K562 (cell line): ENCODE data around the gene DYNLT4. TPM values are rescaled to one million over a fixed set of nuclear protein-coding genes. Genes with fewer than 3 reads are reported as not detected.
A peak's percentile ranks its signal among the peaks of the same experiment; 100 is the strongest.

Experiments used
- ARID3A ChIP-seq: IDR thresholded peaks from 2 replicates; pipeline ENCODE4 v1.6.1; 2012; ENCODE audit warnings: low read depth, low read length, improper control_type of control experiment, borderline replicate concordance
- E2F3 ChIP-seq: fragments of 250-450 bp; sonication (Bioruptor Pico); IDR thresholded peaks from 2 replicates; pipeline ENCODE4 v1.4.0; 2020; ENCODE audit warnings: mild to moderate bottlenecking
- EGR1 ChIP-seq: fragments of 450-650 bp; conservative IDR thresholded peaks from 2 replicates; pipeline ENCODE4 v1.6.1; 2017; ENCODE audit warnings: mild to moderate bottlenecking
- EP300 ChIP-seq: IDR thresholded peaks from 2 replicates; pipeline ENCODE4 v1.6.1; 2012; ENCODE audit warnings: low read length, improper control_type of control experiment
- ETV5 ChIP-seq: sonication (generic); formaldehyde crosslinking; IDR thresholded peaks from 2 replicates; pipeline ENCODE4 v1.4.0; 2020; ENCODE audit warnings: low read depth, mild to moderate bottlenecking, missing genetic modification reagents
- HCFC1 ChIP-seq: IDR thresholded peaks from 2 replicates; pipeline ENCODE4 v1.6.1; 2012; ENCODE audit warnings: low read depth, low read length, improper control_type of control experiment
- HOXB6 ChIP-seq: fragments of 250-450 bp; sonication (Bioruptor Pico); IDR thresholded peaks from 2 replicates; pipeline ENCODE4 v1.5.1; 2022; ENCODE audit warnings: mild to moderate bottlenecking, borderline replicate concordance
- MAZ ChIP-seq, 2 experiments: fragments of 450-650 bp in 1 of 2; sonication (generic) in 1 of 2; formaldehyde crosslinking; IDR thresholded peaks in 1 of 2; conservative IDR thresholded peaks in 1 of 2; 2 replicates each; pipeline versions ENCODE4 v1.4.0 to v1.5.0; 2020; ENCODE audit warnings: mild to moderate bottlenecking in 1 of 2, missing genetic modification reagents in 1 of 2
- MNT ChIP-seq, 2 experiments: fragments of 450-650 bp; conservative IDR thresholded peaks; 2 replicates each; pipeline ENCODE4 v1.6.1; 2017; ENCODE audit warnings: mild to moderate bottlenecking in 2 of 2, moderate library complexity in 2 of 2
- MXD1 ChIP-seq: fragments of 250-450 bp; sonication (Bioruptor Pico); IDR thresholded peaks from 2 replicates; pipeline ENCODE4 v1.8.0; 2021; ENCODE audit warnings: borderline replicate concordance, mild to moderate bottlenecking, moderate library complexity; ENCODE audit not compliant: poor library complexity, severe bottlenecking
- PKNOX1 ChIP-seq: fragments of 450-650 bp; IDR thresholded peaks from 2 replicates; pipeline ENCODE4 v1.6.1; 2016
- POLR2G ChIP-seq: fragments of 200-400 bp; formaldehyde crosslinking; IDR thresholded peaks from 2 replicates; pipeline ENCODE4 v1.6.1; 2017; ENCODE audit warnings: low read depth, mild to moderate bottlenecking, antibody characterized with exemption, low read length, moderate library complexity
- PRPF4 ChIP-seq: fragments of 200-400 bp; formaldehyde crosslinking; IDR thresholded peaks from one replicate; pipeline ENCODE4 v1.6.1; 2017; ENCODE audit warnings: low read length, low read depth, mild to moderate bottlenecking; ENCODE audit not compliant: insufficient read depth, poor library complexity, severe bottlenecking
- SIX5 ChIP-seq, 2 experiments: IDR thresholded peaks; 2 replicates each; pipeline ENCODE4 v1.6.1; 2011; ENCODE audit warnings: low read length in 2 of 2, borderline replicate concordance in 1 of 2, low read depth in 1 of 2, mild to moderate bottlenecking in 1 of 2, moderate library complexity in 1 of 2; ENCODE audit not compliant: insufficient read depth in 1 of 2
- SMAD2 ChIP-seq: fragments of 150-350 bp; IDR thresholded peaks from 2 replicates; pipeline ENCODE4 v1.6.1; 2014; ENCODE audit warnings: low read depth, mild to moderate bottlenecking, low read length
- TAF9B ChIP-seq: fragments of 450-650 bp; IDR thresholded peaks from 2 replicates; pipeline ENCODE4 v1.6.1; 2018; ENCODE audit warnings: mild to moderate bottlenecking; ENCODE audit not compliant: partially characterized antibody
- TEAD1 ChIP-seq, 2 experiments: fragments of 450-650 bp in 1 of 2; sonication (generic) in 1 of 2; formaldehyde crosslinking; IDR thresholded peaks; 2 replicates each; pipeline versions ENCODE4 v1.4.0 to v1.8.0; 2020 to 2022; ENCODE audit warnings: mild to moderate bottlenecking in 2 of 2, missing genetic modification reagents in 1 of 2
- ZFP36 ChIP-seq: fragments of 150-350 bp; IDR thresholded peaks from 2 replicates; pipeline ENCODE4 v1.6.1; 2018; ENCODE audit warnings: low read length, low read depth; ENCODE audit not compliant: partially characterized antibody
- ZNF3 ChIP-seq: fragments of 250-450 bp; sonication (Bioruptor Pico); IDR thresholded peaks from 2 replicates; pipeline ENCODE4 v1.5.0; 2021; ENCODE audit warnings: mild to moderate bottlenecking, moderate library complexity
- ZNF584 ChIP-seq: fragments of 200-800 bp; sonication (Bioruptor generic); IDR thresholded peaks from 2 replicates; pipeline ENCODE4 v1.6.1; 2016; ENCODE audit warnings: low read depth, mild to moderate bottlenecking, missing genetic modification characterization, missing compliant biosample characterization
- ZNF696 ChIP-seq: fragments of 250-450 bp; sonication (Bioruptor Pico); conservative IDR thresholded peaks from 2 replicates; pipeline ENCODE4 v1.4.0; 2020; ENCODE audit warnings: mild to moderate bottlenecking, moderate library complexity
- polyA plus RNA-seq, 8 experiments: library from polyadenylated mRNA; depleted of rRNA in 4 of 8; stranded (reverse) in 5 of 8; unstranded in 3 of 8; fragments of >200 nt; fragmentation: Nextera tagmentation in 2 of 8; fragmentation: Illumina TruSeq in 1 of 8; extraction: Ambion mirVana in 2 of 8; extraction: Trizol in 1 of 8; gene quantifications; 2 replicates each; pipeline versions ENCODE4 v1.2.1 to v1.2.3, GENCODE V29; 2011 to 2014; ENCODE audit warnings: inconsistent platforms in 1 of 8, missing spikeins in 1 of 8
- total RNA-seq, 7 experiments: library from RNA; depleted of rRNA in 6 of 7; stranded (reverse); fragments of >200 nt in 6 of 7; fragmentation: Illumina TruSeq in 2 of 7; extraction: Trizol in 2 of 7; gene quantifications; 2 replicates each; pipeline versions ENCODE4 v1.2.1 to v1.2.3, GENCODE V29; 2011 to 2021; ENCODE audit warnings: low replicate concordance in 1 of 7

DYNLT4 gene
- total and polyA plus RNA-seq, 9 of the 15 experiments (the other 6 are each of a cell fraction or from before 2014, with no cell fraction given): 0.29 to 0.73 TPM; not detected in 7

GRCh38 chr1:44807364-44808062 is 362 bp upstream of the DYNLT4 start (continued):
- TF ChIP-seq ZNF584 (CRISPR knock-in tag) (peak; percentile 95), HOXB6 (CRISPR knock-in tag) (no peak), PKNOX1 (peak; percentile 60; the same call in 1 of the 2 replicates), POLR2G (peak; percentile 68), ZFP36 (peak; percentile 34), EP300 (peak; percentile 71; the same call in 1 of the 2 replicates), MXD1 (CRISPR knock-in tag) (no peak), SIX5 (IDR thresholded peaks at IDR 0.05; ENCODE audit: borderline replicate concordance in 1 of 2, insufficient read depth in 1 of 2, low read depth in 1 of 2, low read length in 2 of 2) (no peak), ZNF696 (CRISPR knock-in tag) (no peak), ETV5 (CRISPR knock-in tag) (peak; percentile 99), MAZ (CRISPR knock-in tag; conservative IDR thresholded peaks at IDR 0.05 in 1 of 2, IDR thresholded peaks at IDR 0.05 in 1 of 2) (peak; percentile 77 to 87), MNT (conservative IDR thresholded peaks at IDR 0.05) (peak; percentile 98 to 99), TAF9B (peak; percentile 93), E2F3 (CRISPR knock-in tag) (peak; percentile 77; the same call in 1 of the 2 replicates), ARID3A (no peak), ZNF3 (no peak), TEAD1 (CRISPR knock-in tag; IDR thresholded peaks at IDR 0.05) (peak; percentile 76 to 91), PRPF4 (no peak), HCFC1 (peak; percentile 50; the same call in 1 of the 2 replicates), SMAD2 (no peak), EGR1 (peak; percentile 99)
